Measurements from ENCODE around the gene NUP37.

DNA sequence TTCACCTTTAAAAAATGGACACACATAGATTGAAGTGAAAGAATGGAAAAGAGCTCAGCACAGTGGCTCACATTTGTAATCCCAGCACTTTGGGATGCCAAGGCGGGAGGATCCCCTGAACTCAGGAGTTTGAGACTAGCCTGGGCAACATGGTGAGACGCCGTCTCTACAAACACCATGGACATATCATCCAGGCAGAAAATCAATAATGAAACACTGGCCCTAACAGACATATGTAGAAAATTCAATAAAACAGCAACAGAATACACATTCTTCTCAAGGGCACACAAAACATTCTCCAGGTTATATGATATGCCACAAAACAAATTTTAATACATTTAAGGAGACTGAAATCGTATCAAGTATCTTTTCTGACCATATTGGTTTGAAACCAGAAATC lies 65.6 kb downstream of the NUP37 start:
- TF ChIP-seq, protein P1, sequence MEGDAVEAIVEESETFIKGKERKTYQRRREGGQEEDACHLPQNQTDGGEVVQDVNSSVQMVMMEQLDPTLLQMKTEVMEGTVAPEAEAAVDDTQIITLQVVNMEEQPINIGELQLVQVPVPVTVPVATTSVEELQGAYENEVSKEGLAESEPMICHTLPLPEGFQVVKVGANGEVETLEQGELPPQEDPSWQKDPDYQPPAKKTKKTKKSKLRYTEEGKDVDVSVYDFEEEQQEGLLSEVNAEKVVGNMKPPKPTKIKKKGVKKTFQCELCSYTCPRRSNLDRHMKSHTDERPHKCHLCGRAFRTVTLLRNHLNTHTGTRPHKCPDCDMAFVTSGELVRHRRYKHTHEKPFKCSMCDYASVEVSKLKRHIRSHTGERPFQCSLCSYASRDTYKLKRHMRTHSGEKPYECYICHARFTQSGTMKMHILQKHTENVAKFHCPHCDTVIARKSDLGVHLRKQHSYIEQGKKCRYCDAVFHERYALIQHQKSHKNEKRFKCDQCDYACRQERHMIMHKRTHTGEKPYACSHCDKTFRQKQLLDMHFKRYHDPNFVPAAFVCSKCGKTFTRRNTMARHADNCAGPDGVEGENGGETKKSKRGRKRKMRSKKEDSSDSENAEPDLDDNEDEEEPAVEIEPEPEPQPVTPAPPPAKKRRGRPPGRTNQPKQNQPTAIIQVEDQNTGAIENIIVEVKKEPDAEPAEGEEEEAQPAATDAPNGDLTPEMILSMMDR (IDR thresholded peaks at IDR 0.05), result no peak
- no peak for TF ChIP-seq POLR2A (IDR thresholded peaks at IDR 0.05)

All from tibial nerve (tissue), 3 donors.